Body of pancreas (tissue), 4 donors: ENCODE measurements around the gene ANKRD44.

Experiments used
- POLR2A ChIP-seq, 3 donors: fragments of 450-650 bp; IDR thresholded peaks; one replicate each; pipeline ENCODE4 v1.6.1; 2016; ENCODE audit warnings: antibody characterized with exemption in 3 of 3, mild to moderate bottlenecking in 2 of 3
- TF ChIP-seq, protein P1 (sequence below), 7 experiments: fragments of 450-650 bp in 4 of 7; fragments of 200-600 bp in 3 of 7; sonication (generic) in 3 of 7; IDR thresholded peaks; one replicate each; pipeline ENCODE4 v1.5.1; 2016 to 2019; ENCODE audit warnings: antibody characterized with exemption in 7 of 7

DNA sequence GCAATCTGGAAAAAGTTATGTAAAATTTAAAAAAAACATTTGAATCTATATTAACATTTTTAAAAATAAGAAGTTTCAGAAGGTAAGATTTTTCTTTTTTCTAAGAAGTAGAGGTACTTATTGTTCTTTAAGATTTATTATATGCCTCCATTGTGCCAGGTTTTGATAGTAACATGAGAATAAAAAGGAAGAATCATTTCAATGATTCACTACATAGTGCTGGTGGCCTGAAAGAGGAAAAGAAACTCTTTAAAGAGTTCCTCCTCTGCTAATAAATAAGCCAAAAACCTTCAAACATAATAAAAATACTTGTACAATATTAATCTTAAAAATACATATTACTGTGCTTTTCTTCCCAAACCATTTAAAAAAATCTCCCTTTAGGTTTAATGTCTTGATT lies 69.0 kb downstream of the ANKRD44 start:
- TF ChIP-seq, protein P1, sequence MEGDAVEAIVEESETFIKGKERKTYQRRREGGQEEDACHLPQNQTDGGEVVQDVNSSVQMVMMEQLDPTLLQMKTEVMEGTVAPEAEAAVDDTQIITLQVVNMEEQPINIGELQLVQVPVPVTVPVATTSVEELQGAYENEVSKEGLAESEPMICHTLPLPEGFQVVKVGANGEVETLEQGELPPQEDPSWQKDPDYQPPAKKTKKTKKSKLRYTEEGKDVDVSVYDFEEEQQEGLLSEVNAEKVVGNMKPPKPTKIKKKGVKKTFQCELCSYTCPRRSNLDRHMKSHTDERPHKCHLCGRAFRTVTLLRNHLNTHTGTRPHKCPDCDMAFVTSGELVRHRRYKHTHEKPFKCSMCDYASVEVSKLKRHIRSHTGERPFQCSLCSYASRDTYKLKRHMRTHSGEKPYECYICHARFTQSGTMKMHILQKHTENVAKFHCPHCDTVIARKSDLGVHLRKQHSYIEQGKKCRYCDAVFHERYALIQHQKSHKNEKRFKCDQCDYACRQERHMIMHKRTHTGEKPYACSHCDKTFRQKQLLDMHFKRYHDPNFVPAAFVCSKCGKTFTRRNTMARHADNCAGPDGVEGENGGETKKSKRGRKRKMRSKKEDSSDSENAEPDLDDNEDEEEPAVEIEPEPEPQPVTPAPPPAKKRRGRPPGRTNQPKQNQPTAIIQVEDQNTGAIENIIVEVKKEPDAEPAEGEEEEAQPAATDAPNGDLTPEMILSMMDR (IDR thresholded peaks at IDR 0.05): no peak
- TF ChIP-seq POLR2A (IDR thresholded peaks at IDR 0.05): no peak
